Cardiac muscle cell (in vitro differentiated cells and primary cell): ENCODE results near the gene HIVEP3. TPM values are rescaled to one million over a fixed set of nuclear protein-coding genes. Genes with fewer than 3 reads are reported as not detected.

Experiments
- DNase-seq, 2 donors: peaks; one replicate each; pipeline versions ENCODE4 v3.0.0 to v3.0.0-alpha.2; 2010 to 2017; ENCODE audit warnings: low read depth in 1 of 2, low spot score in 1 of 2
- H3K27ac ChIP-seq: fragments of 200-600 bp; sonication (generic); 2 replicates; pipeline ENCODE4 v1.5.1; 2016
- H3K27me3 ChIP-seq: fragments of 200-600 bp; sonication (generic); 2 replicates; pipeline ENCODE4 v1.6.0; 2016; ENCODE audit warnings: control low read depth
- H3K36me3 ChIP-seq: fragments of 200-600 bp; sonication (generic); 2 replicates; pipeline ENCODE4 v1.5.1; 2016; ENCODE audit warnings: control low read depth
- H3K4me1 ChIP-seq: fragments of 200-600 bp; sonication (generic); 2 replicates; pipeline ENCODE4 v1.8.1; 2017; ENCODE audit warnings: low read depth, mild to moderate bottlenecking, mixed run types
- H3K4me3 ChIP-seq: fragments of 200-600 bp; sonication (generic); 2 replicates; pipeline ENCODE4 v1.5.1; 2016; ENCODE audit warnings: mild to moderate bottlenecking
- H3K9me3 ChIP-seq: fragments of 200-600 bp; sonication (generic); 2 replicates; pipeline ENCODE4 v1.5.1; 2017; ENCODE audit warnings: low read depth, mild to moderate bottlenecking, control low read depth
- CTCF ChIP-seq: IDR thresholded peaks from 2 replicates; pipeline ENCODE4 v1.5.1; 2012; ENCODE audit warnings: low read depth, mild to moderate bottlenecking, low read length
- polyA plus RNA-seq: library from polyadenylated mRNA; unstranded; fragments of >200 nt; fragmentation: Nextera tagmentation; extraction: Ambion mirVana; gene quantifications from 2 replicates; pipeline ENCODE4 v1.2.1, GENCODE V29; 2016
- total RNA-seq: library from RNA; depleted of rRNA; stranded (reverse); fragments of >200 nt; gene quantifications from 2 replicates; pipeline ENCODE4 v1.2.3, GENCODE V29; 2016

Gene HIVEP3
- total and polyA plus RNA-seq, 2 experiments from 2014 or later: 0.42 to 0.62 TPM

DNA sequence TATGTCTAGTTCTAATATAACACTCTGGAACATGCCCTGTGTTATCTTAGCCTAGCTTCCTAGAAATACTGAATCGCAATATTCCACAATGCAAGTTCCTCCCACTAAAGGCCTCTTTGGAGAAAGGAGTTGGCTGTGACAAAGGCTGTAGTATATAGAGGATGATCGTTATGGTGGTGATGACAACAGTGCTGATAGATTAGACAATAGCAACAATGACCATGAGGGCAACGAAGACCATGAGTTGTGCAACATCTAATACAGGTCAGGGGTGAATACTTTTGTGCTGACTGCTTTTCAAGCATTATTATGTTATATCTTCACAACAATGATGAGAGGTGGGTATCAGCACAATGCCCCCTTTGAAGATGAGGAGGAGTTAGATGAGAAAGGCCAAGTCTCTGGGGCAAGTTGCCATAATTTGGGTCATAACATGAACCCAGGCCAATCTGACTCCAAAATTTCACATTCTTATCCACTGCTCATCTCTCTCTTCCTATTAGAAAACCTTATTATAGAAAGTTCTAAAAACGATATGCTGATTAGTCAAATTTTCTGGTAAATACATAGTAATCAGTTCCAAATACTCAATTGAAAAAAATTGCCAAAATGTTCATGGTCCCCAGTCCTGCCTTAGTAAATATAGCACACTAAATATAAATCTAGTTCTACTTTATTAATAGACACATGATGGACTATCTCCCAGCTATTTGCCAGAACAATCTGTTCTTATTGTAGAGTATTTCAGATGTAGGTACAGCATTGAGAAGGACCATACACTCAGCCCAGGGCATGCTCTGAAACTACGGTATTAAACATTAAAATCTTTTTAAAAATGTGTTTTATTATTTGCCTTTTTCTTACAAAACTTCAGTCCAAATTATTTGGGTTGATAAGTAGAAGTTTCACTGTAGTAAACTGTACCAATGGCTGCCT, 37.5 kb downstream of the HIVEP3 start:
- DNase-seq: no peak

GRCh38 chr1:41880261-41880660, 38.5 kb downstream of the HIVEP3 start:
- no peaks in the 10 kb centered on the region for H3K27me3 ChIP-seq
- no peak overlapping the region for H3K4me3 ChIP-seq
- H3K36me3 ChIP-seq: no peaks in the 10 kb centered on the region
- peaks cover 9% of the 10 kb centered on the region for H3K4me1 ChIP-seq
- no peaks in the 10 kb centered on the region for H3K9me3 ChIP-seq
- DNase-seq: no peak
- no peak for TF ChIP-seq CTCF
- no peak overlapping the region for H3K27ac ChIP-seq

More for the DNA sequence above, 37.5 kb downstream of the HIVEP3 start:
- Histone ChIP-seq H3K9me3 (no peaks in the 10 kb centered on the region), H3K4me1 (peaks cover 9% of the 10 kb centered on the region), H3K27ac (no peak overlapping the region), H3K4me3 (no peak overlapping the region), H3K36me3 (no peaks in the 10 kb centered on the region), H3K27me3 (no peaks in the 10 kb centered on the region)
- no peak for TF ChIP-seq CTCF

- Histone ChIP-seq H3K4me1 (peaks cover 9% of the 10 kb centered on the region), H3K27me3 (no peaks in the 10 kb centered on the region), H3K27ac (no peak overlapping the region), H3K36me3 (no peaks in the 10 kb centered on the region), H3K9me3 (no peaks in the 10 kb centered on the region), H3K4me3 (no peak overlapping the region)
- TF ChIP-seq CTCF: no peak
- no peak for DNase-seq
Observed at GRCh38 chr1:41879617-41880016, 39.1 kb downstream of the HIVEP3 start.

DNA sequence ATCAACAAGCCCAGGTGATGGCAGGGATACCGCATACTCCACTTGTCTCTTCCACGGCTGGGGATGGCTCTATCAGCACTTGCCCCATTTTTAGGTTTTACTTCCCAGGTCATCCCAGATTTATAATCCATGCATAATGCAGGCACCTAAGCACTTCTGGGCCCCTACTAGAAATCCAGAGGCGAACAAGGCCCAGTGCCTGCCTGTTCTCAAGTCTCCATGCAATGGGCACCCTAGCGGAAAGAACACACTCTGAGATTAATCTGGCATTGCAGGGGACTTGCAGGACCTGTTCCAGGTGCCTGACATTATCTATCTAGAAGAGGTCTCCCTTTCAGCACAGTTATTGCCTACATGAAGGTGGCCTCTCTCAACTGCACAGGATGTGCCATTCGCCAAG, 39.8 kb downstream of the HIVEP3 start:
- Histone ChIP-seq H3K36me3 (no peaks in the 10 kb centered on the region), H3K27me3 (no peaks in the 10 kb centered on the region), H3K4me3 (no peak overlapping the region), H3K9me3 (no peaks in the 10 kb centered on the region), H3K27ac (no peak overlapping the region), H3K4me1 (peaks cover 9% of the 10 kb centered on the region)
- DNase-seq: no peak
- no peak for TF ChIP-seq CTCF

- H3K4me3 ChIP-seq: no peak overlapping the region
- no peak for TF ChIP-seq CTCF
- H3K36me3 ChIP-seq: no peaks in the 10 kb centered on the region
- H3K27ac ChIP-seq: no peak overlapping the region
- H3K4me1 ChIP-seq: peaks cover 9% of the 10 kb centered on the region
- H3K27me3 ChIP-seq: no peaks in the 10 kb centered on the region
- H3K9me3 ChIP-seq: no peaks in the 10 kb centered on the region
- no peak for DNase-seq
Observed at GRCh38 chr1:41878495-41878894, 40.2 kb downstream of the HIVEP3 start.
